Stimulated activated CD8-positive, alpha-beta memory T cell treated with anti-CD3 and anti-CD28 coated beads, Interleukin-7, amount 100 ng/mL, for 48 hours (primary cell): Measurements from ENCODE around the gene RPL10.

Source experiments
- DNase-seq, 2 donors: peaks; one replicate each; pipeline ENCODE4 v3.0.0-alpha.2; 2020; ENCODE audit warnings: low read depth in 1 of 2; ENCODE audit errors: extremely low read depth in 1 of 2

Gene RPL10

GRCh38 chrX:154397888-154398667 lies at the start of gene RPL10:
Gene RPL10 (plus strand): TSS chrX:154398377. CDS start chrX:154398520, 143 bp downstream.
- peak; percentile 75 to 89 for DNase-seq

- no peak for DNase-seq
These were observed 49.4 kb upstream of the RPL10 start for GRCh38 chrX:154348646-154349358.

- DNase-seq: no peak
These were observed 48.7 kb upstream of the RPL10 start for GRCh38 chrX:154349359-154349935.

GRCh38 chrX:154349979-154350378 lies 48.2 kb upstream of the RPL10 start:
- DNase-seq: no peak

- no peak for DNase-seq
These were observed 47.6 kb upstream of the RPL10 start for GRCh38 chrX:154350429-154351182.

GRCh38 chrX:154351183-154352011 lies 46.8 kb upstream of the RPL10 start:
- DNase-seq: no peak

GRCh38 chrX:154352012-154352401 lies 46.2 kb upstream of the RPL10 start:
- DNase-seq: no peak

- DNase-seq: no peak
These were observed 45.7 kb upstream of the RPL10 start for GRCh38 chrX:154352466-154352865.

- no peak for DNase-seq
These were observed 44.9 kb upstream of the RPL10 start for GRCh38 chrX:154353172-154353843.

GRCh38 chrX:154354013-154354412 lies 44.2 kb upstream of the RPL10 start:
- DNase-seq: no peak

- no peak for DNase-seq
These were observed 43.7 kb upstream of the RPL10 start for GRCh38 chrX:154354516-154354915.

GRCh38 chrX:154355094-154355775 lies 42.9 kb upstream of the RPL10 start:
- no peak for DNase-seq

- DNase-seq: no peak
These were observed 42.4 kb upstream of the RPL10 start for GRCh38 chrX:154355776-154356140.

GRCh38 chrX:154356596-154356995 lies 41.6 kb upstream of the RPL10 start:
- DNase-seq: no peak

GRCh38 chrX:154357205-154357604 lies 41.0 kb upstream of the RPL10 start:
- no peak for DNase-seq

GRCh38 chrX:154358011-154358410 lies 40.2 kb upstream of the RPL10 start:
- no peak for DNase-seq

GRCh38 chrX:154358829-154359228 lies 39.3 kb upstream of the RPL10 start:
- DNase-seq: no peak

- no peak for DNase-seq
These were observed 38.6 kb upstream of the RPL10 start for GRCh38 chrX:154359362-154360154.
